HG02884 (cell line): Measurements from ENCODE around the gene FUS.

Experiments used
- ATAC-seq: cut with Tn5 transposase; IDR thresholded peaks from one replicate; pipeline ENCODE4 v1.9.1; 2021; ENCODE audit warnings: mild to moderate bottlenecking, moderate library complexity; ENCODE audit not compliant: unreplicated experiment

Gene FUS

DNA sequence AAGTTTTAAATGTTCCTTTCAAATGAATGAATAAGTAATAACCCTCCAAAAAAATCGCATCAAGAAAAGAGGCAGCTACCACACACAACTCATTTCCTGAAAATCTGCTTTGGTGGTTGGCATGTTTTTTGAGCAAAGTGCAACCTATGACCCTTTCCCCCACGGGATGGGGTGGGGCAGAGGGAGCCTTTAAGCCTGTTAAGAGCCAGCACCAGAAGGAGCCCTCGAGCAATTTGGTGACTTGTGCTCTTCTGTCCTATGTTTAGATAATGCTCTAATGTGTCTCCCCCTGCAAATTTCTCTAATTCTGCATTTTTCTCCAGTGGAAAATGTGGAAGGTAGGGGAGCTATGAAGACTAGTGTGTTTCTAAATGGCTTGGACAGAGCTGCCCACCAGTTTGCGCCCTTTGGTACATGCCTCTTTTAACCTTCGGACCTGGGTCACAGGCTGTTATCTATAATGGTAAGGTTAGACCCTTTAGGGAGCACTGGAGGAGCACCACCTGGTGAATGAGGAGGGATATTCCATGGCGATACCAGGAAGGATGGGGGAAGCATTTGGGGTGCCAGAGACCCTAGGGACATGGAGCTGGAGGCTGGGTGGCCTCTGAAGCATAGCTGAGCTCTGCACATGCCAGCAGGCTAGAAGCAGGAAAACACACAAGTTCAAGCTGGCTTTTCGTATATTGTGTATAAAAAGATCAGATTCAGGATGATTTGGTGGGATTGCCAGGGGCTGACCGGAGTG lies 21.1 kb downstream of the FUS start:
- ATAC-seq, result no peak

DNA sequence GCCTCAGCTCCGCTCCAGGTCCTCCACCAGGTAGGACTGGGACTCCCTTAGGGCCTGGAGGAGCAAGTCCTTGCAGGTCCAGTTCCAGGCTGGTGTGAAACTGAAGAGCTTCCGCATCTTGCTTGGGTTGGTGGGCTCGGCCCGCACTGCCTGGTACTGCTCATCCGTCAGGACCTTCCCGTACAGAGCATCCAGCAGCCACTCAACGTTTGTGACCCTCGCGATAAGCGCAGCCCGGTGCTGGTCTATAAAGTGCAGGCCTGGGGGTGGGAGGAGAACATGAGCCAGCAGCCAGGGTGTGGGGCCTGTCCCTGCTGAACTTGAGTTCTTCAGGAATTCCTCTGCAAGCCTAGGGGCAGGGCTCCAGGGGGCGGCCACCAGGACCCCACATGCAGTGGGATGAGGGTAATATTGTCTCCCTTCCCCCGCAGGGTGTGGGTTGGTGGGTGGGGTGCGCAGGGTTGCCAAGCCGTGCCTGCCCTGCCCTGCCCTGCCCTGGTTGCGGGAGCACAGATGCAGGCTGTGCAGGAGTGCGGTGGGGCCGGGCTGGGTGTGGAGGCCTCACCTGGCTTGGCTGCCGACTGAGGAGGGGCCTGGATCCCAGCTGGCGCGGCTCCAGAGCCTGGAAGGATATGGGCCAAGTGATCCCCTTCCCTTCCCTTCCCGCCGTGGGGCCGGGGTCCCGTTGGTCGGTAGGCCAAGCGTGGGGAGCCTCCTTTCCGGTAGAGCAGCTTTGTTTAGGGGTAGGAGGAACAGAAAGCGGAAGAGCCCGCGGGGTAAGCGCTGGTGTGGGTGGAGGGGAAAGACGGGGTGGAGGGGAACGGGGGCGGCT lies 21.9 kb downstream of the FUS start:
- peak; percentile 43 for ATAC-seq

DNA sequence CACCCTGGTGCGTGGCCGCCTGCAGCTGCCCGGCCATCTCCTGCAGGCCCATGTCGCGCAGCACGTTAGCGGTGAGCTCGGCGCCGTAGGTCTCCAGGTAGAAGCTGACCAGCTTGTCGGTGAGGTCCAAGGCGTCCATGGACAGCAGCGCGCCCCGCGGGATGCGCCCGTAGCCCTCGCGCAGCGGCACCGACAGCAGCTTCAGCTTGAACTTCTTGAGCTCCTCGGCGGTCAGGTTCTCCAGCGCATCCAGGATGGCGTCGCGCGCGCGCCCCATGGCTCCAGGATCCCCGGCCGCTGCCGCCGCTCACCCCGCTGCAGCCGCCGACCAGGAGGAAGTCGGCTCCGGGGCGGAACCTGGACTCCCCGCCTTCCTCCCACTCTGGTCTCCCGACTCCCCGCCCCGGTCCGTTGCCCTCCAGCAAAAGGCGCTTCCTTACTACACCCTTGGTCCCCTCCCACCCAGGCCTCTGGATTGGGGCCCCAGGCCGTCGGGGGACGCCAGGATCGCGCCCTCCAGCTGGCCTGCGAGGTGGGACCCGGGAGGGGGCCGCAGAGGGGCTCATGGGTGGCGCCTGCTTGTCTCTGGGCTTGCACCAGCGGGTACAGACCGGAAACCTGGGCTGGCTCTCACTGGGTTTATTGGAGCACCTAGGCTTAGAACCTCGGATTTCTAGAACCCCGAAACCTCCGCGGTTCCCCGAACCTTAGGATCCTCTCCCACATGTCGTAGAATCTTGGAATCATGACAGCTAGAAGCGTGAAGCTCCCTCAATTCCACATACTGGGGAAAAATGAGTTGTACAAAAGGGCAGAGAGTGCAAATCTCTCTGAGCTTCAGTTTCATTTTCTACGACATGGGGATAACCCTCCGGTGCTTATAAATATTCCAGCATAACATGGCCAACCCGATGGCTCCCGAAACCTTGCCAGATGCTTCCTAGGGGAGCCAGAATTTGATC lies 22.8 kb downstream of the FUS start, which contains the start of gene PYCARD:
Gene PYCARD, minus strand, starts transcription at position 347 of the 962 bp plus-strand sequence. Its CDS starts 70 bp downstream, at position 277.
- ATAC-seq, result peak; percentile 20

DNA sequence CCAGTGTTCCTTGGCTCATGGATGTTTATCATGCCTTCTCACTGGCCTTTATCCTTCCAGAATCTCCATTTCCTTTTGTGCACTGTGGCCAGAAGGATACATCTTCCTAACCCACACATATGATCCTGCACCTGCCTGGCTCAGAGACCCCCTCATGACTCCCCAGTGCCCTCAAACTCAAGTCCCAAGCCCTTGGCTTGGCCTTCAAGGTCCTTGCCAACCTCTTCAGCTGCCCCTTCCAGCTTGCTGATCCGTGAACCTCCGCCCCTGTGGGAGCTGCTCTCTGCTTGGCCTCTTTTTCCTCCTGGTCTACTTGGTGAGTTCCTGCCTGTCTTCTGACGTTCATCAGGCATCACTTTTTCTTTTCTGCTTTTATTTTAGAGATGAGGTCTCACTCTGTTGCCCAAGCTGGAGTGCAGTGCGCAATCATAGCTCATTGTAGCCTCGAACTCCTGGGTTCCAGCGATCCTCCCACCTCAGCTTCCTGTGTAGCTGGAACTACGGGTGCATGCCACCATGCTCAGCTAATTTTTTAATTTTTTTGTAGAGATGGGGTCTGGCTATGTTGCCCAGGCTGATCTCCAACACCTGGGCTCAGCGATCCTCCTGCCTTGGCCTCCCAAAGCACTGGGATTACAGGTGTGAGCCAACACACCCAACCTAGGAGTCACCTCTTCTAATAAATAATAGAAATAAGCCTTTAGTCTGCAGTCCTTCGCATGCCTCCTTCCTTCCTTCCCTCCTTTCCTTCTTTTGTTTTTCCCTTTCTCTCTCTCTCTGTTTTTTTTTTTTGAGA lies 25.1 kb downstream of the FUS start:
- no peak for ATAC-seq

DNA sequence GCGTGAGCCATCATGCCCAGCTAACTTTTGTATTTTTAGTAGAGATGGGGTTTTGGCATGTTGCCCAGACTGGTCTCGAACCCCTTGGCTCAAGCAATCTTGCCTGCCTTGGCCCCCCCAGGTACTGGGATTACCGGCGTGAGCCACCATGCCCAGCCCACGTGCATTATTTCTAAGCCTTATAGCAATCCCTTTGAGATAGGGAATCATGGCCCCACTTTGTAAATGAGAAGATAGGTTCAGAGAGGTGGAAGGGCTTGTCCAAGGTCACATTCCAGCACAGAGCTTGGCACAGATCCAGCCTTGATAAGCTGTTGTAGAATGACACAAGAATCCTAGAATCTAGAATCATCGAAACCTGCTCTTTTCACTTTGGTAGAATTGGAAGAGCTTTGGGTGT lies 26.8 kb downstream of the FUS start:
- no peak for ATAC-seq

DNA sequence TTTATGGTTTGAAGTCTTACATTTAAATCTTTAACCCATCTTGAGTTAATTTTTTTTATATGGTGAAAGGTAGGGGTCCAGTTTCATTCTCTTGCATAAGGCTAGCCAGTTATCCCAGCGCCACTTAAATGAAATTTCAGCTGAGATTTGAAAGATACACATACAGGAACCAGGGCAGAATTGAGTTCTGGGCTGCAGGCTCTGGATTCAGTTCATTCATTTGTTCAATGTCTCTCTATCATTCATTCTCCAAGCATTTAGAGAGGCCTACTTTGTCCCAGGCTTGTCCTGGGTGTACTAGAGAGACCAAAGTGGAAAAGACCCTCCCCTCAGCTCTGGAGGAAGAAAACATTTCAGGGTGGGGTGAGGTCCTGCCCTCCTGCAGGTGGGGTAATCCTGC lies 33.4 kb downstream of the FUS start:
- no peak for ATAC-seq

GRCh38 chr16:31213877-31214707 lies 34.2 kb downstream of the FUS start, which contains the start of gene TRIM72:
Gene TRIM72, plus strand, starts transcription at chr16:31214119. Its CDS starts 620 bp downstream, at chr16:31214739.
- no peak for ATAC-seq

DNA sequence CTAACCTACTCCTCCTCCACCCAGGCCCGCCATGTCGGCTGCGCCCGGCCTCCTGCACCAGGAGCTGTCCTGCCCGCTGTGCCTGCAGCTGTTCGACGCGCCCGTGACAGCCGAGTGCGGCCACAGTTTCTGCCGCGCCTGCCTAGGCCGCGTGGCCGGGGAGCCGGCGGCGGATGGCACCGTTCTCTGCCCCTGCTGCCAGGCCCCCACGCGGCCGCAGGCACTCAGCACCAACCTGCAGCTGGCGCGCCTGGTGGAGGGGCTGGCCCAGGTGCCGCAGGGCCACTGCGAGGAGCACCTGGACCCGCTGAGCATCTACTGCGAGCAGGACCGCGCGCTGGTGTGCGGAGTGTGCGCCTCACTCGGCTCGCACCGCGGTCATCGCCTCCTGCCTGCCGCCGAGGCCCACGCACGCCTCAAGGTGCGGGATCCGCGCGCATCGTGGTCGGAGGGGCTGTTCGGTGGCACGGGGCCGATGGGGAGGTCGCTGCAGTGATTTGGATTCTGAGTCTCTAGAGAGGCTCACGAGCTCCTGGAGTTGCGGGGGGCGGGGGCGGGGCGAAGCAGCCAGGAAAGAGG lies 34.9 kb downstream of the FUS start:
- ATAC-seq, result no peak

GRCh38 chr16:31215287-31216162 lies 35.6 kb downstream of the FUS start:
- ATAC-seq, result no peak

DNA sequence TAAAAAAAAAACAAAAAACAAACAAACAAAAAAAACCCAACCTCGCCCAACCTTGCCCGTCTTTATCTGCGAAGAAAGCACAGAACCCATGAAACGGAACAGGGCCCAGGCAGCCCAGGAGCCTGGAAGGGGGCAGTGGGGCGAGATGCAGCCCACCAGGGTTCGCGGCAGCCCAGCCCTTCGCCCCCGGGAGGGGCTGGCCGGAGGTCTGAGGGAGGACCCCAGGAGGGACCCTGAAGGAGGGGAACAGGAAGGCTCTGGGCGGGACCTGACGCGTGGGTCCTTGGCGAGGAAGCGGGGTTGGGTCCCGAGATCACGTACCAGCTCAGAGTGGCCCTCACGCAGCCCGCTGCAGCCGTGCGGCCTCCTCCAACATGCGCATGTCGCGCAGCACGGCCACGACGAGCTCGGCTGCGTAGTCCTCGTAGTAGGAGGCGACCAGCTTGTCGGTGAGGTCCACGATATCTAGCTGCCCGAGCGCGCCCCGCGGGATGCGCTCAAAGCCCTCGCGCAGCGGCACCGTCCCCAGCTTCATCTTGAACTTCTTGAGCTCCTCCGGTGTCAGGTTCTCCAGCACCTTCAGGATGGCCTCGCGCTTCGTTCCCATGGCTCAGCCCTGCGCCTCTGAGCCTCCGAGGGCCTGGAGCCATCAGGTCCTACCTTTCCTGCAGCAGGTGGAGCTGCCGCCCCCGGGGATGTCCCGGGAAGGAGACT lies 36.6 kb downstream of the FUS start, which contains the start of gene PYDC1:
Gene PYDC1, minus strand, starts transcription at position 714 of the 714 bp plus-strand sequence. Its CDS starts 107 bp downstream, at position 607.
- ATAC-seq, result no peak

- ATAC-seq, result no peak
Observed at GRCh38 chr16:31217136-31217530, 37.2 kb downstream of the FUS start.

DNA sequence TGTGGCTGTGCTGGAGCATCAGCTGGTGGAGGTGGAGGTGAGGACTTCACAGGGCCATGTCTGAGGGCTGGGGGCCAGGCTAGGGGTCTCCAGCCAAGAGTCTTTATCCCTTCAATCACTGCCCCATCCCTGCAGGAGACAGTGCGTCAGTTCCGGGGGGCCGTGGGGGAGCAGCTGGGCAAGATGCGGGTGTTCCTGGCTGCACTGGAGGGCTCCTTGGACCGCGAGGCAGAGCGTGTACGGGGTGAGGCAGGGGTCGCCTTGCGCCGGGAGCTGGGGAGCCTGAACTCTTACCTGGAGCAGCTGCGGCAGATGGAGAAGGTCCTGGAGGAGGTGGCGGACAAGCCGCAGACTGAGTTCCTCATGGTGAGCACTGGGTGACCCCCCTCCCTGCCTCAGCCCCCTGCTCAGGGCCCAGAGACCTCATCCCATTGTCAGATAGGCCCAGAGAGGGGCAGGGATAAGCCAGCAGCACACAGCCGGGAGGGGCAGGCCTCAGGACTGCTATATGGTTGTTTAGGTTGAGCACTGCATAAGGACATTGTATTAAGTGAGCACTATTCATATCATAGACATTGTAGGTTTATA lies 39.3 kb downstream of the FUS start:
- no peak for ATAC-seq

GRCh38 chr16:31221357-31222160 lies 41.6 kb downstream of the FUS start:
- ATAC-seq, result no peak

DNA sequence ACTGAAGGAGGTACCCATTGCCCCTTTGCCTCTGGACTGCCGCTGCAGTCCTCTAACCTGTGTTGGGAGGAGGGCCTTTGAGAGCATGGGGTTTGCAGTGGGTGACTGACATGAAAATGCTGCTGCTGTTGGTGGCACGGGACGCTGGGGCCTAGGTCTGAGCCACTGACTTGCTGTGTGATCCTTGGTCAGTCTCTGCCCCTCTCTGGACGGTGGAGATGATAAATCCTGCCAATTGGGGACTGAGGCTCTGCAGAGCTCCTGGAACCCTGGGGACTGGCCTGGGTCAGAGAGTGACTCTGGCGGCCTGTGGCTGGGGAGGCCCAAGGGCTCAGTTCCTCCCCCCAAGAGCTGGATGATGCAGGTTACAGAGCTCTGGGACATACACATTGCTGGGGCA lies 43.1 kb downstream of the FUS start:
- no peak for ATAC-seq

DNA sequence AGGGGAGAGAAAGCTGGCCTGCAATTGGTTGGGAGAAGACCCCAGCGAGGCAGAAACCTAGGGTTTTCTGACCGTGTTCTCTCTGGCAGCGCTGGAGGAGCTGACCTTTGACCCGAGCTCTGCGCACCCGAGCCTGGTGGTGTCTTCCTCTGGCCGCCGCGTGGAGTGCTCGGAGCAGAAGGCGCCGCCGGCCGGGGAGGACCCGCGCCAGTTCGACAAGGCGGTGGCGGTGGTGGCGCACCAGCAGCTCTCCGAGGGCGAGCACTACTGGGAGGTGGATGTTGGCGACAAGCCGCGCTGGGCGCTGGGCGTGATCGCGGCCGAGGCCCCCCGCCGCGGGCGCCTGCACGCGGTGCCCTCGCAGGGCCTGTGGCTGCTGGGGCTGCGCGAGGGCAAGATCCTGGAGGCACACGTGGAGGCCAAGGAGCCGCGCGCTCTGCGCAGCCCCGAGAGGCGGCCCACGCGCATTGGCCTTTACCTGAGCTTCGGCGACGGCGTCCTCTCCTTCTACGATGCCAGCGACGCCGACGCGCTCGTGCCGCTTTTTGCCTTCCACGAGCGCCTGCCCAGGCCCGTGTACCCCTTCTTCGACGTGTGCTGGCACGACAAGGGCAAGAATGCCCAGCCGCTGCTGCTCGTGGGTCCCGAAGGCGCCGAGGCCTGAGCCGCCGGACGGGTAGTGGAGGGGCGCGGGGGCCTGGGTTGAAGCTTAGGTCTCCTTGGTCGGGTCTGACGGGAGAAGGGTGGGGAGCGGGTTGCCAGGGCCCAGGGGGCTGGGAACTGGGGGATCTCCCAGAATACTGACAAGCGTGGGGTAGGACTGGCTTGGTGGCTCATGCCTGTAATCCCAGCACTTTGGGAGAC lies 44.4 kb downstream of the FUS start:
- ATAC-seq, result no peak
